Osteocyte (in vitro differentiated cells): ENCODE data around the gene GABRE. TPM values are rescaled to one million over a fixed set of nuclear protein-coding genes. Genes with fewer than 3 reads are reported as not detected.

Experiments
- DNase-seq: peaks from one replicate; pipeline ENCODE4 v3.0.0; 2021; ENCODE audit warnings: mixed read lengths; ENCODE audit not compliant: unreplicated experiment; ENCODE audit errors: extremely low spot score
- H3K27ac Mint-ChIP-seq: one replicate; pipeline ENCODE4 v1.8.0; 2021; ENCODE audit warnings: mild to moderate bottlenecking, mixed read lengths; ENCODE audit not compliant: unreplicated experiment
- H3K27me3 Mint-ChIP-seq: one replicate; pipeline ENCODE4 v1.8.0; 2021; ENCODE audit warnings: mixed read lengths; ENCODE audit not compliant: unreplicated experiment
- H3K36me3 Mint-ChIP-seq: one replicate; pipeline ENCODE4 v1.8.0; 2021; ENCODE audit warnings: mixed read lengths; ENCODE audit not compliant: unreplicated experiment
- H3K4me1 Mint-ChIP-seq: one replicate; pipeline ENCODE4 v1.8.0; 2021; ENCODE audit warnings: mixed read lengths; ENCODE audit not compliant: unreplicated experiment
- H3K4me3 Mint-ChIP-seq: one replicate; pipeline ENCODE4 v1.8.0; 2021; ENCODE audit warnings: mild to moderate bottlenecking, moderate library complexity, mixed read lengths; ENCODE audit not compliant: unreplicated experiment
- H3K9me3 Mint-ChIP-seq: one replicate; pipeline ENCODE4 v1.8.0; 2021; ENCODE audit warnings: mixed read lengths; ENCODE audit not compliant: unreplicated experiment
- CTCF ChIP-seq: fragments of 200-600 bp; sonication (generic); IDR thresholded peaks from 2 replicates; pipeline ENCODE4 v1.5.0; 2021; ENCODE audit warnings: antibody characterized with exemption, mild to moderate bottlenecking, moderate library complexity
- total RNA-seq: library from RNA; stranded (reverse); gene quantifications from 2 replicates; pipeline ENCODE4 v1.2.1, GENCODE V29; 2021

GABRE gene
- total RNA-seq, 1 donor from 2014 or later = 1.4 TPM

- TF ChIP-seq CTCF = no peak
- Mint-ChIP-seq H3K27ac (no peak overlapping the region), H3K4me3 (no peak overlapping the region), H3K9me3 (peaks cover 29% of the 10 kb centered on the region), H3K4me1 (peaks cover 2% of the 10 kb centered on the region), H3K27me3 (no peaks in the 10 kb centered on the region), H3K36me3 (no peaks in the 10 kb centered on the region)
- no peak for DNase-seq
Measured at GRCh38 chrX:151985531-151985930, 11.1 kb upstream of the GABRE start.

- no peak overlapping the region for H3K27ac Mint-ChIP-seq
- no peaks in the 10 kb centered on the region for H3K27me3 Mint-ChIP-seq
- H3K9me3 Mint-ChIP-seq = peaks cover 29% of the 10 kb centered on the region
- no peak overlapping the region for H3K4me3 Mint-ChIP-seq
- TF ChIP-seq CTCF = no peak
- H3K4me1 Mint-ChIP-seq = peaks cover 2% of the 10 kb centered on the region
- H3K36me3 Mint-ChIP-seq = no peaks in the 10 kb centered on the region
- DNase-seq = peak; percentile 4
Measured at GRCh38 chrX:151984902-151985301, 10.4 kb upstream of the GABRE start.

- H3K9me3 Mint-ChIP-seq = peaks cover 25% of the 10 kb centered on the region
- no peak overlapping the region for H3K4me3 Mint-ChIP-seq
- no peak overlapping the region for H3K27ac Mint-ChIP-seq
- H3K36me3 Mint-ChIP-seq = no peaks in the 10 kb centered on the region
- H3K4me1 Mint-ChIP-seq = peaks cover 2% of the 10 kb centered on the region
- peak; percentile 5 for DNase-seq
- no peaks in the 10 kb centered on the region for H3K27me3 Mint-ChIP-seq
- TF ChIP-seq CTCF = no peak
Measured at GRCh38 chrX:151984328-151984727, 9.9 kb upstream of the GABRE start.

- Mint-ChIP-seq H3K4me1 (peaks cover 2% of the 10 kb centered on the region), H3K36me3 (no peaks in the 10 kb centered on the region), H3K9me3 (peaks cover 21% of the 10 kb centered on the region), H3K27ac (no peak overlapping the region), H3K27me3 (no peaks in the 10 kb centered on the region), H3K4me3 (no peak overlapping the region)
- DNase-seq = peak; percentile 8
- TF ChIP-seq CTCF = no peak
Measured at GRCh38 chrX:151983186-151983585, 8.7 kb upstream of the GABRE start.

GRCh38 chrX:151982222-151982621, 7.7 kb upstream of the GABRE start:
- Mint-ChIP-seq H3K27ac (no peak overlapping the region), H3K4me1 (peaks cover 2% of the 10 kb centered on the region), H3K4me3 (no peak overlapping the region), H3K27me3 (no peaks in the 10 kb centered on the region), H3K36me3 (no peaks in the 10 kb centered on the region), H3K9me3 (peaks cover 24% of the 10 kb centered on the region)
- no peak for DNase-seq
- no peak for TF ChIP-seq CTCF
